Fibroblast of skin of left biceps (primary cell): Measurements from ENCODE around the gene DPRX.

Experiments
- DNase-seq, 2 experiments: peaks; one replicate each; pipeline ENCODE4 v3.0.0-alpha.2; 2013; ENCODE audit warnings: low read depth in 2 of 2

DPRX gene, protein sequence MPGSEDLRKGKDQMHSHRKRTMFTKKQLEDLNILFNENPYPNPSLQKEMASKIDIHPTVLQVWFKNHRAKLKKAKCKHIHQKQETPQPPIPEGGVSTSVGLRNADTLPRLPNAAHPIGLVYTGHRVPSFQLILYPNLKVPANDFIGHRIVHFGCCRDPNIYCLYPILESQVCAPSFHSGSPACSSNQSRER

GRCh38 chr19:53631949-53632407 is at the start of gene DPRX:
Gene DPRX, plus strand, starts transcription at chr19:53631999. Its CDS starts 108 bp downstream, at chr19:53632107.
- DNase-seq: no peak

- no peak for DNase-seq
Observed at GRCh38 chr19:53583181-53583580, 48.6 kb upstream of the DPRX start.

- DNase-seq: no peak
Observed at GRCh38 chr19:53586277-53586691, 45.5 kb upstream of the DPRX start.

- DNase-seq: no peak
Observed at GRCh38 chr19:53594811-53595509, 36.8 kb upstream of the DPRX start.

DNA sequence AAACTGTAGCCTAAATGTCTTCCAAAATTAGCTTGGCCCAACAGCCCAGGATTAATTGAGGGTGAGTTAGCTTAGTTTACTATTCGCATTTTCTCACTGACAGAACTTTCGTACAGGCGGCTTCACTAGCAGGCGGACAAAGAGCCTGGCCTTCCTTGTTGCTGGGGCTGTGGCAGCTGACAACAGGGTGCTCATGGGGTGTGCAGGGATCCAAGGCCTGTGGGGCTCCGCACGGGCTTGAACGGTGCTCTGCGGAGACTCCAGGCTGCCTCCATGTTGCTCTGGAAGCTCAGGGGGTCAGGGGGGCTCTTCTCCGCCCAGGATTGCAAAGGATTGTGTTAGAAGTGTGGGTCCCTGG is 36.3 kb upstream of the DPRX start:
- no peak for DNase-seq

- DNase-seq: no peak
Observed at GRCh38 chr19:53596056-53596455, 35.7 kb upstream of the DPRX start.

DNA sequence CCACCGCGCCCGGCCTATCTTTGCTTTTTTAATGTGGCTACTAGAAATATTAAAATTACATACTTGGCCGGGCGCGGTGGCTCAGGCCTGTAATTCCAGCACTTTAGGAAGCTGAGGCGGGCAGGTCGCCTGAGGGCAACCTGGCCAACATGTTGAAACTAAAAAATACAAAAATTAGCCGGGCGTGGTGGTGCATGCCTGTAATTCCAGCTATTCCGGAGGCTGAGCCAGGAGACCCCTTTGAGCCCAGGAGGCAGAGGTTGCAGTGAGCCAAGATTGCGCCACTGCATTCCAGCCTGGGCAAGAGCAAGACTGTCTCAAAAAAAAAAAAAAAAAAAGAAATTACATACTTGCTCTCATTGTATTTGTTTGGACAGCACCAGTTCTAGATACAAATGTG is 34.8 kb upstream of the DPRX start:
- no peak for DNase-seq

DNA sequence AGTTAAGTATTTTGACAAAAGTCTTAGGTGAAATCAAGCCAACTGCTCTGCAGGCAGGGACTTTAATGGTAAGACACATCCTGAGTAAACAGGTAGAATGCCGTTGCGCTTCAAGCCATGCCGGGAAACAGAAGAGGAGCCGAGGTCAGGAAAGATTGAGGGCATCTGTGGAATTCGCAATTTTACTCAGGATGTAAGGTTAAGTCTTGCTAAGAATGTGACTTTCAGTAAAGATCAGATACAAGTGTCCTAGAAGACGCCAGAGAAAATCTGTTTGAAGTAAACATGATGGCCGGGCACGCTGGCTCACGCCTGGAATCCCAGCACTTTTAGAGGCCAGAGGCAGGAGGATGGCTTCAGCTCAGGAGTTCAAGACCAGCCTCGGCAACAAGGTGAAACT is 33.4 kb upstream of the DPRX start:
- no peak for DNase-seq

DNA sequence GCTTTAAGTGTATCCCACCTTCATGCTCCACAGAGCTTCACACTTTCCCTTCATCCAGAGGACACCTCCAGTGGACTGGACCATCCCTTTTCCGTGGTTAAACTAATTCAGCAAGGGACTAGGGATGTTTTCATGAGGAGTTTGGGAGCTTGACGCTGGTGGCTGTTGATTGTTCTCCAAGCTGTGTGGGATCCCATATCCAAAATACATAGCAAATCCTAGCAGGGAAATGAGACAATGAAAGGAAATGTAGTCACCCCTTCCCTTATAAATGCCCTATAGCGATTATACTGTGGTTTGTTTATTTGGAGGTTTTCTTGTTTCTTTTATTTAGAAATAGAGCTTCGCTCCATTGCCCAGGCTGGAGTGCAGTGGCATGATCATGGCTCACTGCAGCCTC is 31.6 kb upstream of the DPRX start:
- DNase-seq: no peak

- no peak for DNase-seq
Observed at GRCh38 chr19:53606031-53606430, 25.8 kb upstream of the DPRX start.

GRCh38 chr19:53608381-53608780 is 23.4 kb upstream of the DPRX start:
- DNase-seq: no peak

DNA sequence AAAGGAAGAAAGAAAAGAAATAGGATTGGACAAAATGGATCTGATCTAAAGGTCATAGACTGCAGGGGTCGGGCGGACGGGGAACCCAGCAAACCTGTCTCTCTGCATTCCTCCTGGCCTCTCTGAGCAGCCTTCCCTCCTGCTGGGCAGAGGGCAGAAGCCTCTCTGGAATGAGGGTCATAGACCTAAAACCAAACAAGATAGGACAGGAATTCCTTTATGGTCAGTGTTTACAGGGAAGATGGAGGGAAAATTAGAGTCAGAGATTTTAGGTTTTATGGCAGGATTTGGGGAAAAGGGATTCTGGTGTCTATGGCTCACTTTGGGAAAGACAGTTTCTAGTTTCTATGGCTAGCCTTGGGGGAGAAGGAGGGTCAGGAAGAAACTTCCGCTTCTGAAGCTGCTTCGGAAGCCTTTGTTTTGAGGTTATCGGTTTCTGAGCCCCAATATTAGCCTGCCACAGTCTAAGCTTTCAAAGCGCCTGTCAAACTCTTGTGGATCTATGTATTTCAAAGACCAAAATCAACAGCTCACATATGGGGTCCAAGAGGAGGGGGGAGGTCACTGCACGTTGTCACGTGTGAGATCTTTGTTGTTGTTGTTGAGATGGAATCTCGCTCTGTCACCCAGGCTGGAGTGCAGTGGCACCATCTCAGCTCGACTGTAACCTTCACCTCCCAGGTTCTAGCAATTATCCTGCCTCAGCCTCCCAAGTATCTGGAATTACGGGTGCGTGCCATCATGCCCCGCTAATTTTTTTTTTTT is 18.9 kb upstream of the DPRX start:
- no peak for DNase-seq

DNA sequence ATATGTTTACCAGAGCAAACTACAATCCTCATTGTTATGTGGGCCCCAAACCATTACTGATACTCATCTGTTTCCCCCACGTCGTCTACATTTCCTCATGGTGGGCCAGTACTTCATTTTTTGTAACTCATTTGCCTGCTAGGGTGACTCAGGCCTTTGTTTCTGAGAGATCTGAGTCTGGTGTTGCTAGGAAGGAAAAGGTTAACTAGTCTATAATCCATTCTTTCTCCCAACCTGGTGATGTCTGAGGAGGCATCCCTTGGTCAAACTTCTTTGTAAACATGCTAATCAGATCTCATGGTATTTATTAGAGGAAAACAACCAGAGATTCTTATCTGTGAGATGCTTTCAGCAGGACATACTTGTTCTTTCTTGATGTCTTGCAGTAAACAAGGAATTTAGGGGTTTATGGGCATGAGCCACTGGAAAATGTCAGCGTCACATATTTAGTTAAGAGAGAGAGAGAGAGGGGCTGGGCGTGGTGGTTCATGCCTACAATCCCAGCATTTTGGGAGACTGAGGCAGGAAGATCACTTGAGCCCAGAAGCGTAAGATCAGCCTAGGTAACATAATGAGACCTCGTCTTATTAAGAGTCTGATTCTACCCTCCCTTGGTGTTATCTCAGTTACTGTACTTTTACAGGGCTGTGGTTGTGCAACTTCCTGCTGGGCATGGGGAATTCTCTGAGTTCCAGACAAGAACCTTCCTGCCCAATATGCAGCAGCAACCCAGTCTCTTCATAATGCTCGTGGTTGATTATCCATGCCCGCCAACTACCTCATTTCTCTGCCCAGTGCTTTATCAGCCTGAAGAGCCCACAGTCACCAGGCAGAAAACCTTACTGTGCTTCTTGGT is 9.7 kb upstream of the DPRX start:
- no peak for DNase-seq

DNA sequence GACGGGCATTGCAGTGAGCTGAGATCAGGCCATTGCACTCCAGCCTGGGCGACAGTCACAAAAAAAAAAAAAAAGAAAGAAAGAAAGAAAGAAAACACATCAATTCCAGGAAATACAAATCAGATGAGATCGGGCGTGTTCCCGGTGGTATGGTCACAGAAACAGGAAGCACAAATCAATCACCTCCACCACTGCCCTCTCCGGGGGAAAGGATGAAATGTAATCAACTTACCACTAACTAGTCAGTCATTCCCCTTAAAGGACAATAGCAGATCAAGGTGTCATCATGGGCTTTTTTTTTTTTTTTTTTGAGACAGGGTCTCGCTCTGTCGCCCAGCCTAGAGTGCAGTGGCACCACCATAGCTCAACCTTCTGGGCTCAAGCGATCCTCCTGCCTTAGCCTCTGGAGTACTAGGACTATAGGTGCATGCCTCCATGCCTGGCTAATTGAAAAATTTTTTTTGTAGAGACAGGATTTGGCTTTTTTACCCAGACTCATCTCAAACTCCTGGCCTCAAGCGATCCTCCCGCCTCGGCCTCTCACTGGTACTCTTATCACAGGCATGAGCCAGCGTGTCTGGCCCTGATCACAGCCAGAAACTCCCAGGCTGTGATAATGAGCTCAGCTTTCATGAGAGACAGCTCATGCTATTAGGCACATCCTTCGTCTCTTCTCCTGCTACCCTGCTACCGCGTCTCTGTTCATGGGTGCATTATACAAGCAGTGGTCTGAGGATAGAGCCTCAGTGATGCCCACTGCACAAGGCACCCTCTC is 6.8 kb upstream of the DPRX start:
- no peak for DNase-seq

- no peak for DNase-seq
Observed at GRCh38 chr19:53626486-53626885, 5.3 kb upstream of the DPRX start.

- DNase-seq: no peak
Observed at GRCh38 chr19:53626976-53627375, 4.8 kb upstream of the DPRX start.

DNA sequence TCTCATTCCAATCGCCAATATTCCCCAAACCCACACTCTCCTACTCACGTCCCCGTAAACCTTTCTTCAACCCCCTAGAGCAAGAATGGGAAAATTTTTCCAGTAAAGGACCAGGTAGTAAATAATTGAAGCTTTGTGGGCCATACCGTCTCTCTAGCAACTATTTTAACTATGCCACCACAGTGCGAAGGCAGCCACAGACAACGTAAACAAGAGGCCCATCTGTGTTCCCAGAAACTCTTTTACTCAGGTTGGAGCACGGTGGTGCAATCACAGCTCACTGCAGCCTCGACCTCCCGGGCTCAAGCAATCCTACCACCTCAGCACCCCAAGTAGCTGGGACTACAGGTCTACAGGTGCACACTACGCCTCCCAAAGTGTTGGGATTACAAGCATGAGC is 3.0 kb downstream of the DPRX start:
- DNase-seq: no peak

GRCh38 chr19:53639471-53639870 is 7.7 kb downstream of the DPRX start:
- DNase-seq: no peak

- DNase-seq: no peak
Observed at GRCh38 chr19:53642381-53643099, 10.7 kb downstream of the DPRX start.

- no peak for DNase-seq
Observed at GRCh38 chr19:53644061-53644816, 12.4 kb downstream of the DPRX start.
